Activated CD8-positive, alpha-beta memory T cell treated with anti-CD3 and anti-CD28 coated beads, Interleukin-2, amount 50 U/mL, for 24 hours (primary cell): Measurements from ENCODE around the gene OR10A6.

Experiments used
- DNase-seq: peaks from one replicate; pipeline ENCODE4 v3.0.0-alpha.2; 2020; ENCODE audit errors: extremely low read depth

The OR10A6 gene, protein sequence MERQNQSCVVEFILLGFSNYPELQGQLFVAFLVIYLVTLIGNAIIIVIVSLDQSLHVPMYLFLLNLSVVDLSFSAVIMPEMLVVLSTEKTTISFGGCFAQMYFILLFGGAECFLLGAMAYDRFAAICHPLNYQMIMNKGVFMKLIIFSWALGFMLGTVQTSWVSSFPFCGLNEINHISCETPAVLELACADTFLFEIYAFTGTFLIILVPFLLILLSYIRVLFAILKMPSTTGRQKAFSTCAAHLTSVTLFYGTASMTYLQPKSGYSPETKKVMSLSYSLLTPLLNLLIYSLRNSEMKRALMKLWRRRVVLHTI

GRCh38 chr11:7931168-7931567 is at the start of gene OR10A6:
Gene OR10A6, minus strand, starts transcription at chr11:7931268. Its CDS starts 2,606 bp downstream, at chr11:7928662.
- DNase-seq, result no peak

GRCh38 chr11:7977232-7977917 is 46.3 kb upstream of the OR10A6 start:
- no peak for DNase-seq

DNA sequence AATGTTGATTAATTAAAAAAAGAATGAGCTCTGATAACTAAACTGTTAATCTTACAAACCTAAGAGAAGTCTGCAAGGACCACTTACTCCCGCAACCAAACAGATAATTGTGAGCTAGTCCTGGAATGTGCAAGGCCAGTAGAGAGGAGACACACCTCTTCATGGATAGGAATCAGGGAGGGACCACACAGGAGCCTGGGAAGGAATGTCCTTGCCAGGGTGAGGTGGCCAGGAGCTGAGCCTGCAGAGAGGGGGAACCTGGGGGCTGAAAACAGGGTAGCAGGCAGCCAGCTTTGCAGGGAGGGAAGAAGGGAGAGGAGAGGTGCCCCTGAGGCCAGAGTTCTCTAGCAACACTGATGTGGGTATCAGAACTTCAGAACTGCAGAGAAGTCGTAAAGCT is 43.6 kb upstream of the OR10A6 start:
- no peak for DNase-seq

DNA sequence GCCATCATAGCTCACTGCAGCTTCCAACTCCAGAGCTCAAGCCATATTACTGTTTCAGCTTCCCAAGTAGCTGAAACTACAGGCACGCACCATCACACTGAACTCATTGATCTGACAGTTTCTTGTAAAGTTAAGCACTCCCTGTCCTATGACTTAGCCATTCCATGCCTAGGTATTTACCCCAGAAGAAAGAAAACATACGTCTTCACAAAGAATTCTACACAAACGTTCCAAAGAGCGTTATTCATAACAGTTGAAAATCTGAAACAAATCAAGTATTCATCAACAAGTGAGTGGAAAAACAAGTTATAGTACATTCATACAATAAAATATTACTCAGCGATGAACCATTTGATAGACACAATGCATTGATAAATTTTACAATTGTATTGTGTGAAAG is 41.9 kb upstream of the OR10A6 start:
- DNase-seq, result no peak

DNA sequence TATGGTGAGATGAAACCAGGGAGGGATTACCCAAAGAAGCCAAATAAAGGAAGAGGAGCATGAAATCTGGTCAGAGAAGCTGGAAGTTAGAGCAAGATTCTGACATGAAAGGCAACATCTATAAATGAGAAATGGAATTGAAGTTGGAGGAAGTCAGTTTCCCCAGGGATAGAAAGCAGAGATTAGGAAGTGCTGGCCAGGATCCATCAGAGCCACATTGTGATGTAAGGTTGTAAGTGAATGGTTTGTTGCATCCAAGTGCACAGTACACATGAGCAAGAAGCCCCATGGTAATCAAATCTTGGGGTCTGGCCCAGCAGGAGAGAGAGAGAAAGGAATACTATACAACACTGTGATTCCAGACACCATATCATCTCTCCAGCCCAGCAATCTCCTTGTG is 40.8 kb upstream of the OR10A6 start:
- DNase-seq, result no peak

DNA sequence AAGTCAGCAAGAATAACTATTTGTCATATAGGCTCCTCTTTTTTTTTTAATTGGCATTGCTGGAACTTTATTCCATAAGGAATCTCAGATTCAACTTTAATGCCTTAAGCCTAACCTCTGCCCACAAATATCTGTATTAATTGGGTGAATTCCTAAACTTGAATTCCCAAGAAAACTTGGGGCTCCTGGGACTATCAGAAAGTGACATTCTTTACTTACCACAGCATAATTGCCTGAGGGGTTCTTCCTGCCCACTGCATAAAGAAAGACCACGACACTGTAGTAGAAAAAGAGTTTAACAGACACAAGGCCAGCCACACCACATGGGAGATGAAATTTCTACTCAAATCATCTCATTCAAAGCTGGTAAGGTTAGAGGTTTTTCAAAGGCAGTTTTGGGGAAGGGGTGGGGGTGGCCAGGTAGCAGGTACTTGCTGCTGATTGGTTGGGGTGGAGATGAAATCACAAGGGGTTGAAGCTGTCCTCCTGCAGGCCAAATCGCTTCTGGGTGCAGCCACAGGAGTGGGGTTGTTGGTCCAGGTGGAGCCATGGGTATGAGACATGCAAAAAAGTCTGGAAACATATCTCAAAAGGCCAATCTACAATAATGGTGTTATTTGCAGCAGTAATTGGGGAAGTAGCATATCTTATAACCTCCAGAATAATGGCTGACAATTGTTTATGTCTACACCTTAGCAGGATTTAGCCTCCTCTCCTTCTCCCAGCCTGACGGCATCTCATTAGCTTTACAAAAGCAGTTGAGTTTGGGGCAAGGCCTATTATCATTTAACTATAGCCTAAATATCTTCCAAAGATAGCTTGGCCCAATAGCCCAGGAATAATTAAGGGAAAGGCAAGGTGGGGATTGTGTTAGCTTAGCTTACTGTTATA is 38.9 kb upstream of the OR10A6 start:
- no peak for DNase-seq

DNA sequence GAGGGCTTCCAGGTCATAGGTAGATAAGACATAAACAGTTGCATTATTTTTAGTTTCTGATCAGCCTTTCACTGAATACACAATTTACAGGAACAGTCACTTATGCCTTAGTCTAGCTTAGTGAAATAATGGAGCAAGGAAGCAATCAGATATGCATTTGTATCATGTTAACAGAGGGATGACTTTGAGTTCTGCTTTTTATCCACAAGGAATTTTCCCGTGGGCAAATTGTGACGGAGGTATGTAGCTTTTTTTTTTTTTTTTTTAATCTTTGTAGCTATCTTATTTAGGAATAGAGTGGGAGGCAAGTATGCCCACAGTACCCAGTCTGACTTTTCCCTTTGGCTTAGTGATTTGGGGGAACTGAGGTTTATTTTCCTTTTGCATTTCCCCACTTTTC is 37.6 kb upstream of the OR10A6 start:
- DNase-seq, result no peak

DNA sequence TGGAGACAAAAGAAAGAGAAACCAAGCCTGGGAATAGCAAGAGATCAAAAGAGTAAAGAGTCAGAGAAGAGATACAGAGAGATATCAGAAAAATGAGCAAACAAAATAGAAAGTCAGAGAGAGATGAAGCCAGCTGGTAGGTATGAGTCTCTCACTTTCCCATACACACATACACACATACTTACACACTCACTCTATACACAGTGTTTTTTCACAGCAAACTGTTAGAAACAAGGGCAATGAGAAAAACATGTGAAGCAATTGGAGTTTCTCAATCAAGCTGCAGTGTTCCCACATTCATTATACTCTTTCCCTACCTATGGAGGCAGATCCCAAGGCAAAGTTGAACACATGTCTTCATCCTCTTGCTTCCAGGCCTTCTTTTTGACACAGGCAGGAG is 36.8 kb upstream of the OR10A6 start:
- DNase-seq, result no peak

- DNase-seq, result no peak
These were observed 36.0 kb upstream of the OR10A6 start for GRCh38 chr11:7967097-7967496.

DNA sequence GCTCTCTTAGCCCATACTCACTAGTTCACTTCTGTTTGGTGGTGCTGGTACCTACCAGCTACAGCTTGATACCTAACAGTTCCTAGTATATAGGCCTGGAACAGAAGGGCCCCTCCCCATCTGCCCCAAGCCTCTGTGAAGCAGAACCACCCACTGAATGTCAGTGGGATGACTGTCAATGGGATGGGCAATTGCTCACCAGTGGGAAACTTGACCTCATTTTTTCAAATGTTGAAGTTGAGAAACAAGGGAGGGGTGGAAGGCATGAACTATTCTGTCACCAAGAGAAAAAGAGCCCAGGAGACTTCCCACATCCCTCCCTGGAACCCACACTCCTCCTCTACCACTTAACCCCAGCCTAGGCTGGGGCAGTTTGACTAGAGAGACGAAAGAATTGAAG is 34.3 kb upstream of the OR10A6 start, which contains the start of gene NLRP10:
NLRP10 (minus strand) TSS at position 62 of the 400 bp plus-strand sequence. CDS start 1,952 bp downstream, outside the sequence.
- no peak for DNase-seq

DNA sequence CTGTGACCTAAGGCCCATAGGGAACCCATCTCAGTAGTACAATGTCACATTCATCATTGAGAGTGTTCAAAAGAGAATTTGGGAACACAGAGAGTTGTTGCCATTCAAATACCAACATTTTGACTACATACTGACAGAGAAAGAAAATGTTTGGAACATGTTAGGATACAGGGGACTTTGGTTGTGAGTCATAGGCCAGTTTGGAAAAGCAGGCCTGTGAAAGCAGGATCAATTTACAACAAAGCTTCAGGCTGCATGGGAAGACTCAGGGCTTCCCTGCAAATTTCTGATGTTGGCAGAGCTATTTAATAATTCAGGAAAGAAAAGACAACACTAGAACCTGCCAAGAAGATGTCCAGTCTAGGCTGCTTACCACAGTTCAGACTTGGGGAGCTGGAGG is 33.8 kb upstream of the OR10A6 start:
- no peak for DNase-seq

- DNase-seq, result no peak
These were observed 33.2 kb upstream of the OR10A6 start for GRCh38 chr11:7964261-7964660.

- DNase-seq, result no peak
These were observed 24.1 kb upstream of the OR10A6 start for GRCh38 chr11:7955191-7955590.

DNA sequence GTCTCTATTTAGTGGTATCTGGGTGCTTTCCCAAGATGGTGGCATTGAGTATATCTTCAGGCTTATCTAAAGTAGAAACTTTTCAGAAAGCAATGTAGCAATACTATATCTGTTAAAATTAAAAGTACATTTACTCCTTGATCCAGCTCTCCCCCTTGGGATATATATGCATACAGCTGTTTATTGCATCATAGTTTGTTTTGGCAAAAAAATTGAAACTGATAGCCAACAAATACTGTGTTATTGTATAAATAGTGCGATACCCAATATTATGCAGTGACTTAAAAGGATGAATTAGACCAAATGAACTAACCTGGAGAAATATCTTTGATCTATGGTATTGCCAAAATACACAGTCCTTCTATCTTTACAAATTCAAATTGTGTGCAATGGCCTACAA is 18.9 kb upstream of the OR10A6 start:
- DNase-seq, result no peak

- no peak for DNase-seq
These were observed 13.1 kb upstream of the OR10A6 start for GRCh38 chr11:7944123-7944522.

DNA sequence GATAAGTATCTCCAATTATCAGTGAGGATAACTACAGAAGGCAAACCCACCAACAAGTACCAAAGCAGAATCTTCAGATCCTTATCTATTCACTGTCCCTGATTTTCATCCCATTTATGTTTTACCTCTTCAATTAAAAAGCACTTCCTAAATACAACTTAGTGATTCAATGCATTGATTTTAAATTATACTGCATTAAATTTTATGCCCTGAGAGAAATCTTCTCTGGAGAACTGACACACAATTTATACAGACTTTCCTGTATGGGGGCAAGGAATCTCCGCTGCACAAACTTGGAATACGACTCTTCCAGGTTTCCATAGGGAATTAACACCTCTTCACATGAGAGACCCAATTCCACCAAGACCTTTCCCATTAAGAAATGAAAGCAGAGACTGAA is 10.5 kb upstream of the OR10A6 start, which contains the start of gene OR10A3:
OR10A3 (minus strand) TSS at position 101 of the 400 bp plus-strand sequence. CDS start 2,188 bp downstream, outside the sequence.
- no peak for DNase-seq

- DNase-seq, result no peak
These were observed 10.1 kb upstream of the OR10A6 start for GRCh38 chr11:7941146-7941545.

DNA sequence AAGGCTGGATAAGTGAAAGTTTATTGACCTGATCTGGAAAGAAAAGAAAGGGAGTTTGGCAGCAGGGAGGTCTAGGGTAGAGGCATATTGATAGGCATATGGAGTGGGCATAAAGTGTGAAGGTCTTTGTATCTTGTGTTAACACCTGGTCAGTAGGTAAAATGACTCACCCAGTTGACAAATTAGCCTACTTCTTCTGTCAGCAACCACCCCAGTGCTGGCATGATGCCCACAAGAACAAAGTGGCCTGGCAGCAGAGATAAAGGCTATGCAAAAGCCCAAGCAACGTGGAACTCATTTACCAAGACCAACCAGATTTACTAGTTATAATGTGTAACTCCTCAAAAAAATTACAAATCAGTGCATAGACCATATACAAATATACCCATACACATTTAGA is 5.5 kb upstream of the OR10A6 start:
- no peak for DNase-seq

- no peak for DNase-seq
These were observed 3.4 kb downstream of the OR10A6 start for GRCh38 chr11:7927635-7928034.

GRCh38 chr11:7924536-7924935 is 6.5 kb downstream of the OR10A6 start:
- DNase-seq, result no peak

GRCh38 chr11:7918141-7918540 is 12.9 kb downstream of the OR10A6 start:
- DNase-seq, result no peak

DNA sequence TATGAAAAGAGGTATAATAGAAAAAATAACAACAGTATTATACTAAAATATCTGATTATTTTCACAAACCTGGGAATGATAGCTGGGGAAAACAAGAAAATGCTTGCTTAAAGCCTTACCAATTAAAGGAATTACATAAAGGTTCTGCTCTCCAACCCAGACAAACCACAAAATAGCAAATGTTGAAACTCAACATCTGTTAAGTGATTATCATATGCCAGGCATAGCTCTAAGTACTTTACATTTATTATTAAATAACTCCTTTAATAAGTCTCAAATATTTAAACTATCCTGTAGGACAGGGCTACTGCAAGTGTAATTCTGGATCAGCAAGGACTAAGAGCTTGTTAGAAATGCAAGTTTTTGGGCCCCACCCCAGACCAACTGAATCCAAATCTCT is 20.1 kb downstream of the OR10A6 start:
- no peak for DNase-seq
